ENCODE measurements around the gene C2CD4C.
"Not testable (repeated sequence)": the region's sequence is repeated elsewhere in the genome, so short reads cannot be mapped to it uniquely, and the experiment has no call there.

The C2CD4C gene

GRCh38 chr19:408902-409515 lies at the start of gene C2CD4C:
Gene C2CD4C, minus strand, starts transcription at chr19:409147. Its CDS starts 786 bp downstream, at chr19:408361.
- peak; percentile 74 for DNase-seq

DNA sequence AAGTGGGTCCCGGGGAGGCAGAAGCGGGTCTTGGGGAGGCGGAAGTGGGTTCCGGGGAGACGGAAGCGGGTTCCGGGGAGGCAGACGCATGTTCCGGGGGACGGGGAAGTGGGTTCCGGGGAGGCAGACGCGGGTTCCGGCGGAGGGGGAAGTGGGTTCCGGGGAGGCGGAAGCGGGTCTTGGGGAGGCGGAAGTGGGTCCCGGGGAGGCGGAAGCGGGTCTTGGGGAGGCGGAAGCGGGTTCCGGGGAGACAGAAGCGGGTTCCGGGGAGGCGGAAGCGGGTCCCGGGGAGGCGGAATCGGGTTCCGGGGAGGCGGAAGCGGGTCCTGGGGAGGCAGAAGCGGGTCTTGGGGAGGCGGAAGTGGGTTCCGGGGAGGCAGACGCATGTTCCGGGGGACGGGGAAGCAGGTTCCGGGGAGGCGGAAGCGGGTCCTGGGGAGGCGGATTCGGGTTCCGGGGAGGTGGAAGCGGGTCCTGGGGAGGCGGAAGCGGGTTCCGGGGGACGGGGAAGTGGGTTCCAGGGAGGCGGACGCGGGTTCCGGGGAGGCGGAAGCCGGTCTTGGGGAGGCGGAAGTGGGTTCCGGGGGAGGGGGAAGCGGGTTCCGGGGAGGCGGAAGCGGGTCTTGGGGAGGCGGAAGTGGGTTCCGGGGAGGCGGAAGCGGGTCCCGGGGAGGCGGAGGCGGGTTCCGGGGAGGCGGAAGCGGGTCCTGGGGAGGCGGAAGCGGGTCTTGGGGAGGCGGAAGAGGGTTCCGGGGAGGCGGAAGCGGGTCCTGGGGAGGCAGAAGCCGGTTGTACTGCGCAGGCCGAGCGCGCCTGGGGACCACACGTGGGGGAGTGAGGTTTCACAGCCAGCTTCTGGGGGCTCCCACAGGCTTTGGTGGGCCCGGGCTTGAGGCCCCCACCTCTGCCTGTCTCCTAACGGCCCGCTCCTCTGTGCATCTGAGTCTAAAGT lies 49.4 kb upstream of the C2CD4C start:
- no peak for DNase-seq

DNA sequence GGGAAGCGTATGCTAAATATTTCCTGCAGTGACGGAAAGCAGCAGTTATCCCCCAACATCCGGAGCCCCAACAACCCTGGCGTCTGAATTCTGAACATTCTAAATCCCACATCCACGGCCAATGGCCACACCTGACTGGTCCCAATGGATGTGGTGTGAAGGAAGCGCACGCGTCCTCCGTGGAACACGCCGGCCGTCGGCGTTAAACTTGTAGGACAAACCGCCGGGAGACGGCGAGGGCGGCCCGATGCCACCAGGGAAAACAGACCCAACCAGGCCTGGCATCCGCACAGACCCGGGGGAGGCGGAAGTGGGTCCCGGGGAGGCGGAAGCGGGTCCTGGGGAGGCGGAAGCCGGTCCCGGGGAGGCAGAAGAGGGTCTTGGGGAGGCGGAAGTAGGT lies 48.7 kb upstream of the C2CD4C start:
- no peak for DNase-seq

GRCh38 chr19:456547-457110 lies 47.7 kb upstream of the C2CD4C start:
- DNase-seq = no peak

GRCh38 chr19:455851-456546 lies 47.1 kb upstream of the C2CD4C start:
- DNase-seq = no peak

GRCh38 chr19:455031-455705 lies 46.2 kb upstream of the C2CD4C start:
- no peak for DNase-seq

GRCh38 chr19:453606-454005 lies 44.7 kb upstream of the C2CD4C start:
- no peak for DNase-seq

- DNase-seq = no peak
Measured at GRCh38 chr19:452829-453228, 43.9 kb upstream of the C2CD4C start.

- DNase-seq = not testable (repeated sequence)
Measured at GRCh38 chr19:450912-451481, 42.0 kb upstream of the C2CD4C start.

- no peak for DNase-seq
Measured at GRCh38 chr19:449916-450315, 41.0 kb upstream of the C2CD4C start.

- no peak for DNase-seq
Measured at GRCh38 chr19:447816-448560, 39.0 kb upstream of the C2CD4C start.

GRCh38 chr19:447064-447426 lies 38.1 kb upstream of the C2CD4C start:
- DNase-seq = no peak

GRCh38 chr19:444677-445210 lies 35.8 kb upstream of the C2CD4C start:
- DNase-seq = no peak

- DNase-seq = no peak
Measured at GRCh38 chr19:443005-443404, 34.1 kb upstream of the C2CD4C start.

- no peak for DNase-seq
Measured at GRCh38 chr19:442085-442484, 33.1 kb upstream of the C2CD4C start.

DNA sequence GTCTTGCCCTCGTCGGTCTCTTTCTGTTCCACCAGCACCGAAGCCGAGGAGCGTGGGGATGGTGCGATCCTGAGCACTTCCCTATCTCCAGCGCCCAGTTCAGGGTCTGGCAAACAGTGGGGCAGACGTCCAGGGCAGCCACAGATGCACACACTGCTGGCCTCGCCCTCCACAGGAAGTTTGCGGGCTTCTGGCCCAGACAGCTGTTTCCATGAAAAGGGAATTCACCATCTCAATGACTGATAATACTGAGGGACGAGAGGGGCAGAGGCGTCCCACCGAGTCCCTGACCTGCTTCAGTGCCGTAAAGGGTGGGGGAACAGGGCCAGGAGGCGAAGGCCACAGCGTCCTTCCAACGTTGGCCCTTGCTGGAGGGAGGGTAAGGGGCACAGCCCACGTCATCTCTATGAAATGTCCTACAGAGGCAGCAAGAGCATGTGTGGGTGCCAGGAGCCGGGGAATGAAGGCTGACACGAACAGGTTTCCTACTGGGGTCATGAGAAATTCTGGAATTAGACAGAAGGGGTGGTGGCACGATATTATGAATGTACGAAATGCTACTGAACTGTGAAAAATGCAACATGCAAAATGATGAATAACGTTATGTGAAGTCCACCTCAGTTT lies 32.4 kb upstream of the C2CD4C start:
- DNase-seq = no peak

DNA sequence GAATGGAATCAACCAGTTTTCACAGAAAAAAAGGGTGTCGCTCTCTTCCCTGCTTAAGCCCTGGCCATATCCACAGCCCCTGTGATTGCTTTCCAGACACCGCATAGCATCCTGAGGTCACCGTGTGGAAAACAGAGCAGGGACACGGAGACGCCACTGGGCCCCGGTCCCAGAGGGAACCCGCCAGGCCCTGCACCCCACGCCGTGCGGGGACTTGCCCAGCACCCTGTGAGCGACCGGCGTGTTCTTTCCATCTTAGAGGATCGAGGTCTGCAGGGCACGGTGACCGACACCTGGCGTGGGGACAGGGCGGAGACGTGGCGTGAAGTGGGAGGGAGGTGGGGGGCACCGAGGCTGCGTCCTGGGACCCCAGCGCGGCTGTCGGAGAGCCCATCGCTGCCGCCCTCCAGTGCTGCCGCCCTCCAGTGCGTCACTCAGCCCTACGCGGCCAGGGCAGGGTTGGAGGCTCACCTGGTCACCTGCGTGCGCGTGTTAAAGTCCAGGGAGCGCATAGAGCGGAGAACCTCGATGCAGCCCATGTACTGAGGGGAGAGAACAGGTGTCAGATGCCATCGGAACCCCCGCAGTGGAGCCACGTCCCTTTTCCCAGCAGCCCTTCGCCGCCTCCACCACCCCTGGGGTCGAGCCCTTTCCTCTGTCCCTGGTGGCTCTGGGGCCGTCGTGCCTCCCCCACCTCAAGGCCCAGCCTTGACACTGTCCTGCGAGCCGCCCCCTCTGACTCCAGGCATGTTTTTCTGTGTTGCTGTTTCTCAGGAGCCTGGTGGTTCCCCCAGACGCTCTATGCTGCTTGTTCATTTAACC lies 31.7 kb upstream of the C2CD4C start:
- no peak for DNase-seq

DNA sequence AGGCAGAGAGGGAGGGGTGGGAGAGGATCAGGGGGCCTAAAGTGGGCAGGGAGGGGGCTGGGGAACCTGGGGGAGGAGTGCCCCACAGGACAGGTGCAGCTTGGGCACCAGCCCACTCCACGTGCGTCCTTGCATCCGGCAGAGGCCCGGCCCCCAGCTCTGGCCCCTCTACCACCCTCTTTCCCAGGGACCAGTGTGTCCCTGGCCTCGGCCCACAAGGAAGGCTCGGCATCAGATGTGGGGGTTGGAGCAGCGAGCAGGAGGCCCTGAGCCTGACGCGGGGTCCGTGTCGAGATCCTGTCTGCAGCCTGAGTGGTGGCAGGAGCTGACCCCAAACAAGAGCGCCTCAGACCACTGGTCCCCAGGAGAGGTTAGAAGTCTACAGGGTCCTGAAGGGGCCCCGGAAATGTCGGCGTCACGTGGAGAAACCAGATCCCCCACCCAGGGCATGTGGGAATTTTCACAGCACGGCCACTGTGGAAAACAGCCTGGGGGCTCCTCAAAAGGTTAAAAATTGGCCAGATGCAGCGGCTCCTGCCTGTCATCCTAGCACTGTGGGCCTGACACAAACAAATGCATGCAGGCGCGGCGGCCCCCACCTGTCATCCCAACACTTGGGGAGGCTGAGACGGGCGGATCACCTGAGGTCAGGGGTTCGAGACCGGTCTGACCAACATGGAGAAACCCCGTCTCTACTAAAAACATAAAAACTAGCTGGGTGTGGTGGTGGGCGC lies 30.4 kb upstream of the C2CD4C start:
- no peak for DNase-seq

DNA sequence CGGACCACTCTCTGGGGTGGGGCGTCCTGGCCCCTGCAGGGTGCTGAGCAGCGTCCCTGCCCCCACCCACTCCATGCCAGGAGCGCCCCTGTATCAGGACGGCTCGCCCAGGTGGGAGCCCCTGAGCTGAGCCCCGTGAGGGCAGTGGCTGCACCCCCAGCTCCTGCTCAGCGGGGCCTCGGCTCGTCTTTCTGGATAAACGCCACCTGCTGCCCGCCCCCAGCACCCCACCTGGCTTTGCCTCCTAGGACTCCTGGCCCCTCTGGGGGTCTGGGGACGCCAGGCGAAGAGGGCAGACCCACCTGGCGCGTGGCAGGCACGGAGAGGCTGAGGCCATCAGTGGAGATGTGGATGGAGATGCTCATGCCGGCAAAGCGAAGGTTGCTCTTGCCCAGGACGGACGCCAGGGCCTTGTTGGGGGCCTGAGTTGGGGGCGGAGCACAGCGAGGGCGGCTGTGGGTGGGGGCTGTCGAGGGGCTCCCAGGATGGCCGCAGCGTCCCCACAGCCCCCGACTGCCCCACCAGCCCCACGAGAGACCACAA lies 29.5 kb upstream of the C2CD4C start:
- no peak for DNase-seq
